ENCODE measurements around the gene RAB11A.
"Not testable (repeated sequence)": the region's sequence is repeated elsewhere in the genome, so short reads cannot be mapped to it uniquely, and the experiment has no call there.

Gene RAB11A

GRCh38 chr15:65841121-65841930, 28.0 kb upstream of the RAB11A start:
- no peak for DNase-seq (ENCODE audit: insufficient read length, low spot score)
- no peak for FAIRE-seq
- no peak for TF ChIP-seq POLR2AphosphoS5 (IDR thresholded peaks at IDR 0.05; ENCODE audit: low read depth, low read length)
- TF ChIP-seq POU2F2 (IDR thresholded peaks at IDR 0.05; ENCODE audit: low read depth, low read length): no peak
- no peak for TF ChIP-seq TAF1 (IDR thresholded peaks at IDR 0.05; ENCODE audit: low read depth, low read length)
- TF ChIP-seq POLR2A (IDR thresholded peaks at IDR 0.05; ENCODE audit: low read depth, low read length): no peak
- no peak for TF ChIP-seq SPI1 (IDR thresholded peaks at IDR 0.05; ENCODE audit: low read depth, low read length)

GRCh38 chr15:65845826-65846519, 23.3 kb upstream of the RAB11A start:
- DNase-seq (ENCODE audit: insufficient read length, low spot score) (no peak), FAIRE-seq (no peak)
- TF ChIP-seq PAX5 (IDR thresholded peaks at IDR 0.05; ENCODE audit: insufficient read depth, low read length, severe bottlenecking): no peak
- TF ChIP-seq POU2F2 (IDR thresholded peaks at IDR 0.05; ENCODE audit: low read depth, low read length): no peak
- TF ChIP-seq SPI1 (IDR thresholded peaks at IDR 0.05; ENCODE audit: low read depth, low read length): no peak
- TF ChIP-seq POLR2A (IDR thresholded peaks at IDR 0.05; ENCODE audit: low read depth, low read length): no peak
- no peak for TF ChIP-seq TAF1 (IDR thresholded peaks at IDR 0.05; ENCODE audit: low read depth, low read length)
- no peak for TF ChIP-seq POLR2AphosphoS5 (IDR thresholded peaks at IDR 0.05; ENCODE audit: low read depth, low read length)

- DNase-seq (ENCODE audit: insufficient read length, low spot score): no peak
- no peak for FAIRE-seq
- no peak for TF ChIP-seq POU2F2 (IDR thresholded peaks at IDR 0.05; ENCODE audit: low read depth, low read length)
- no peak for TF ChIP-seq SPI1 (IDR thresholded peaks at IDR 0.05; ENCODE audit: low read depth, low read length)
Observed at GRCh38 chr15:65847989-65848388, 21.3 kb upstream of the RAB11A start.

GRCh38 chr15:65851981-65852380, 17.3 kb upstream of the RAB11A start:
- TF ChIP-seq TAF1 (IDR thresholded peaks at IDR 0.05; ENCODE audit: low read depth, low read length) (no peak), POLR2AphosphoS5 (IDR thresholded peaks at IDR 0.05; ENCODE audit: low read depth, low read length) (no peak), POU2F2 (IDR thresholded peaks at IDR 0.05; ENCODE audit: low read depth, low read length) (no peak), POLR2A (IDR thresholded peaks at IDR 0.05; ENCODE audit: low read depth, low read length) (no peak), SPI1 (IDR thresholded peaks at IDR 0.05; ENCODE audit: low read depth, low read length) (no peak), PAX5 (IDR thresholded peaks at IDR 0.05; ENCODE audit: insufficient read depth, low read length, severe bottlenecking) (no peak)
- no peak for DNase-seq (ENCODE audit: insufficient read length, low spot score)
- FAIRE-seq: no peak

GRCh38 chr15:65856821-65857455, 12.4 kb upstream of the RAB11A start:
- no peak for TF ChIP-seq SPI1 (IDR thresholded peaks at IDR 0.05; ENCODE audit: low read depth, low read length)
- TF ChIP-seq POU2F2 (IDR thresholded peaks at IDR 0.05; ENCODE audit: low read depth, low read length): no peak
- no peak for TF ChIP-seq POLR2AphosphoS5 (IDR thresholded peaks at IDR 0.05; ENCODE audit: low read depth, low read length)
- no peak for TF ChIP-seq TAF1 (IDR thresholded peaks at IDR 0.05; ENCODE audit: low read depth, low read length)
- TF ChIP-seq PAX5 (IDR thresholded peaks at IDR 0.05; ENCODE audit: insufficient read depth, low read length, severe bottlenecking): no peak
- no peak for TF ChIP-seq POLR2A (IDR thresholded peaks at IDR 0.05; ENCODE audit: low read depth, low read length)
- DNase-seq (ENCODE audit: insufficient read length, low spot score): no peak
- FAIRE-seq: peak; percentile 54

- peak; percentile 76 for FAIRE-seq
- no peak for TF ChIP-seq POLR2AphosphoS5 (IDR thresholded peaks at IDR 0.05; ENCODE audit: low read depth, low read length)
- TF ChIP-seq SPI1 (IDR thresholded peaks at IDR 0.05; ENCODE audit: low read depth, low read length): peak; percentile 41; the same call in 1 of the 2 replicates
Observed at GRCh38 chr15:65857718-65858402, 11.4 kb upstream of the RAB11A start.

GRCh38 chr15:65862682-65863081, 6.6 kb upstream of the RAB11A start:
- FAIRE-seq (peak; percentile 87), DNase-seq (ENCODE audit: insufficient read length, low spot score) (no peak)
- TF ChIP-seq POLR2A (IDR thresholded peaks at IDR 0.05; ENCODE audit: low read depth, low read length): no peak
- TF ChIP-seq TAF1 (IDR thresholded peaks at IDR 0.05; ENCODE audit: low read depth, low read length): no peak
- no peak for TF ChIP-seq SPI1 (IDR thresholded peaks at IDR 0.05; ENCODE audit: low read depth, low read length)
- no peak for TF ChIP-seq POU2F2 (IDR thresholded peaks at IDR 0.05; ENCODE audit: low read depth, low read length)
- TF ChIP-seq POLR2AphosphoS5 (IDR thresholded peaks at IDR 0.05; ENCODE audit: low read depth, low read length): no peak
- TF ChIP-seq PAX5 (IDR thresholded peaks at IDR 0.05; ENCODE audit: insufficient read depth, low read length, severe bottlenecking): no peak

More at GRCh38 chr15:65857718-65858402, 11.4 kb upstream of the RAB11A start:
- no peak for DNase-seq (ENCODE audit: insufficient read length, low spot score)

- peak; percentile 48 for FAIRE-seq
- no peak for DNase-seq (ENCODE audit: insufficient read length, low spot score)
- TF ChIP-seq PAX5 (IDR thresholded peaks at IDR 0.05; ENCODE audit: insufficient read depth, low read length, severe bottlenecking) (no peak), POU2F2 (IDR thresholded peaks at IDR 0.05; ENCODE audit: low read depth, low read length) (no peak), POLR2A (IDR thresholded peaks at IDR 0.05; ENCODE audit: low read depth, low read length) (no peak), TAF1 (IDR thresholded peaks at IDR 0.05; ENCODE audit: low read depth, low read length) (no peak), POLR2AphosphoS5 (IDR thresholded peaks at IDR 0.05; ENCODE audit: low read depth, low read length) (no peak), SPI1 (IDR thresholded peaks at IDR 0.05; ENCODE audit: low read depth, low read length) (peak; percentile 30; the same call in 1 of the 2 replicates)
Observed at GRCh38 chr15:65863106-65863505, 6.2 kb upstream of the RAB11A start.

- no peak for TF ChIP-seq POLR2A (IDR thresholded peaks at IDR 0.05; ENCODE audit: low read depth, low read length)
- no peak for TF ChIP-seq SPI1 (IDR thresholded peaks at IDR 0.05; ENCODE audit: low read depth, low read length)
- TF ChIP-seq PAX5 (IDR thresholded peaks at IDR 0.05; ENCODE audit: insufficient read depth, low read length, severe bottlenecking): no peak
- no peak for TF ChIP-seq POU2F2 (IDR thresholded peaks at IDR 0.05; ENCODE audit: low read depth, low read length)
- no peak for TF ChIP-seq POLR2AphosphoS5 (IDR thresholded peaks at IDR 0.05; ENCODE audit: low read depth, low read length)
- TF ChIP-seq TAF1 (IDR thresholded peaks at IDR 0.05; ENCODE audit: low read depth, low read length): no peak
- FAIRE-seq (no peak), DNase-seq (ENCODE audit: insufficient read length, low spot score) (no peak)
Observed at GRCh38 chr15:65867244-65867643, 2.0 kb upstream of the RAB11A start.

GRCh38 chr15:65867933-65868332, 1.4 kb upstream of the RAB11A start:
- FAIRE-seq; DNase-seq (ENCODE audit: insufficient read length, low spot score): not testable (repeated sequence)

All from GM12891 (cell line).